ENCODE data around the gene AOC3. TPM values are rescaled to one million over a fixed set of nuclear protein-coding genes. Genes with fewer than 3 reads are reported as not detected.

AOC3 gene
- total and polyA plus RNA-seq, 2 of the 13 experiments (the other 11 are each of a cell fraction or from before 2014, with no cell fraction given): 8.7 to 51.7 TPM

GRCh38 chr17:42832213-42832933, 18.6 kb upstream of the AOC3 start (continued):
- no peak for TF ChIP-seq SUZ12 (IDR thresholded peaks at IDR 0.05; ENCODE audit: low read depth, low read length)
- no peak for TF ChIP-seq TAF1 (CRISPR knock-in tag; IDR thresholded peaks at IDR 0.05)
- no peak for TF ChIP-seq MYNN (CRISPR knock-in tag; IDR thresholded peaks at IDR 0.05; ENCODE audit: low read depth)
- no peak for TF ChIP-seq U2AF1 (optimal IDR thresholded peaks at IDR 0.05; ENCODE audit: low read depth, low read length)
- no peak for TF ChIP-seq ZNF773 (CRISPR knock-in tag; IDR thresholded peaks at IDR 0.05; ENCODE audit: borderline replicate concordance)
- TF ChIP-seq ZNF747 (CRISPR knock-in tag; IDR thresholded peaks at IDR 0.05; ENCODE audit: borderline replicate concordance): no peak
- TF ChIP-seq ZNF207 (IDR thresholded peaks at IDR 0.05; ENCODE audit: borderline replicate concordance): no peak
- TF ChIP-seq POLR2AphosphoS2 (IDR thresholded peaks at IDR 0.05; ENCODE audit: low read depth, low read length): no peak
- TF ChIP-seq ZSCAN25 (CRISPR knock-in tag; IDR thresholded peaks at IDR 0.05): no peak; the same call in 1 of the 2 replicates
- TF ChIP-seq XRCC5 (optimal IDR thresholded peaks at IDR 0.05; ENCODE audit: low read length): no peak
- TF ChIP-seq, protein P1, sequence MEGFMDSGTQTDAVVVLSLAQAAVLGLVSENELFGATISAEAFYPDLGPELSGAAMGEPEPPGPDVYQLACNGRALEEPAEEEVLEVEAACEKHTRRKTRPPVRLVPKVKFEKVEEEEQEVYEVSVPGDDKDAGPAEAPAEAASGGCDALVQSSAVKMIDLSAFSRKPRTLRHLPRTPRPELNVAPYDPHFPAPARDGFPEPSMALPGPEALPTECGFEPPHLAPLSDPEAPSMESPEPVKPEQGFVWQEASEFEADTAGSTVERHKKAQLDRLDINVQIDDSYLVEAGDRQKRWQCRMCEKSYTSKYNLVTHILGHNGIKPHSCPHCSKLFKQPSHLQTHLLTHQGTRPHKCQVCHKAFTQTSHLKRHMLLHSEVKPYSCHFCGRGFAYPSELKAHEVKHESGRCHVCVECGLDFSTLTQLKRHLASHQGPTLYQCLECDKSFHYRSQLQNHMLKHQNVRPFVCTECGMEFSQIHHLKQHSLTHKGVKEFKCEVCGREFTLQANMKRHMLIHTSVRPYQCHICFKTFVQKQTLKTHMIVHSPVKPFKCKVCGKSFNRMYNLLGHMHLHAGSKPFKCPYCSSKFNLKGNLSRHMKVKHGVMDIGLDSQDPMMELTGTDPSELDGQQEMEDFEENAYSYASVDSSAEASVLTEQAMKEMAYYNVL (CRISPR knock-in tag; IDR thresholded peaks at IDR 0.05; ENCODE audit: borderline replicate concordance): no peak
- TF ChIP-seq, protein P2, sequence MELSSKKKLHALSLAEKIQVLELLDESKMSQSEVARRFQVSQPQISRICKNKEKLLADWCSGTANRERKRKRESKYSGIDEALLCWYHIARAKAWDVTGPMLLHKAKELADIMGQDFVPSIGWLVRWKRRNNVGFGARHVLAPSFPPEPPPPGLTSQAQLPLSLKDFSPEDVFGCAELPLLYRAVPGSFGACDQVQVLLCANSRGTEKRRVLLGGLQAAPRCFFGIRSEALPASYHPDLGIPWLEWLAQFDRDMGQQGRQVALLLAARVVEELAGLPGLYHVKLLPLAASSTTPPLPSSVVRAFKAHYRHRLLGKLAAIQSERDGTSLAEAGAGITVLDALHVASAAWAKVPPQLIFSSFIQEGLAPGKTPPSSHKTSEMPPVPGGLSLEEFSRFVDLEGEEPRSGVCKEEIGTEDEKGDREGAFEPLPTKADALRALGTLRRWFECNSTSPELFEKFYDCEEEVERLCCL (CRISPR knock-in tag; IDR thresholded peaks at IDR 0.05; ENCODE audit: borderline replicate concordance): no peak
- no peak for TF ChIP-seq TMF1 (CRISPR knock-in tag; IDR thresholded peaks at IDR 0.05; ENCODE audit: low read depth)
- TF ChIP-seq TBX2 (CRISPR knock-in tag; IDR thresholded peaks at IDR 0.05; ENCODE audit: borderline replicate concordance): no peak
- no peak for TF ChIP-seq ZBTB39 (CRISPR knock-in tag; IDR thresholded peaks at IDR 0.05)
- TF ChIP-seq, protein P3, sequence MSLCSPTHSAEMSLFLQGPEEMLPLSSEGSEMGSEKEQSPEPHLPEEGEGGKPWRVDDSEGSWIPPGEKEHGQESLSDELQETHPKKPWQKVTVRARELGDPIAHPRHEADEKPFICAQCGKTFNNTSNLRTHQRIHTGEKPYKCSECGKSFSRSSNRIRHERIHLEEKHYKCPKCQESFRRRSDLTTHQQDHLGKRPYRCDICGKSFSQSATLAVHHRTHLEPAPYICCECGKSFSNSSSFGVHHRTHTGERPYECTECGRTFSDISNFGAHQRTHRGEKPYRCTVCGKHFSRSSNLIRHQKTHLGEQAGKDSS (CRISPR knock-in tag; IDR thresholded peaks at IDR 0.05; ENCODE audit: borderline replicate concordance, low read depth): peak; percentile 93
- no peak for TF ChIP-seq IKZF4 (CRISPR knock-in tag; IDR thresholded peaks at IDR 0.05; ENCODE audit: borderline replicate concordance, low read depth, not compliant biosample characterization)
- peak; percentile 71; the same call in 1 of the 2 replicates for TF ChIP-seq ZNF331 (CRISPR knock-in tag; IDR thresholded peaks at IDR 0.05)
- no peak for TF ChIP-seq ZNF547 (CRISPR knock-in tag; IDR thresholded peaks at IDR 0.05)

All from HepG2 (cell line).